H7 (cell line): Measurements from ENCODE around the gene ZNF408. TPM values are rescaled to one million over a fixed set of nuclear protein-coding genes. Genes with fewer than 3 reads are reported as not detected.

Experiments
- DNase-seq: peaks from one replicate; pipeline ENCODE4 v3.0.0; 2012
- H3K27me3 ChIP-seq: 2 replicates; pipeline ENCODE4 v1.6.0; 2011; ENCODE audit warnings: mild to moderate bottlenecking, low read length; ENCODE audit not compliant: control insufficient read depth, insufficient read depth
- H3K36me3 ChIP-seq: replicated peaks from 2 replicates; pipeline ENCODE4 v1.5.1; 2011; ENCODE audit warnings: low read length; ENCODE audit not compliant: control insufficient read depth, insufficient read depth
- H3K4me3 ChIP-seq: 2 replicates; pipeline ENCODE4 v1.5.1; 2011; ENCODE audit warnings: low read depth, mild to moderate bottlenecking, control low read depth, low read length, moderate library complexity; ENCODE audit not compliant: insufficient read depth
- total RNA-seq: library from RNA; depleted of rRNA; stranded (reverse); fragments of >200 nt; shearing (Covaris generic); gene quantifications from 2 replicates; pipeline ENCODE4 v1.2.3, GENCODE V29; 2014

ZNF408 gene
- total RNA-seq, 1 experiment from 2014 or later: 20.6 TPM

DNA sequence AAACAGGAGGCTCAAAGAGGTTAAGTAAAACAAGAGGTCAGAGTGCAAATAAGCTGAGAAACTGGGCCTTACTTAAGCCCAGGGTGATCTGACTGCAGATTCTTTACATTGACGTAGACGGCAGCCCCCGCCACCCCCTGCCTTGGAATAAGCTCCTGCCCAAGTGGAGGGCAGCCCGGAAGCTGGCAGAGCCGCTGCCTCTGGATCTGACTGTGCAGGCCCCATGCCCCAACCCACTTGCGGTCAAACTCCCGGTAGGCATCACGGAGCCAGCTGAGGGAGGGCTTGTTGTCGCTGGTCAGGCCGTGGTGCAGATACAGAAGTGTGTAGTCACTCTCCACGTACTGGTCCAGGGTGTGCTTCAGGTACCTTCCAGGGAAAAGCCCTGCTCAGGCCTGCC, 19.0 kb upstream of the ZNF408 start:
- H3K4me3 ChIP-seq: no peak overlapping the region
- H3K36me3 ChIP-seq: peaks cover 4% of the 10 kb centered on the region
- H3K27me3 ChIP-seq: no peaks in the 10 kb centered on the region
- no peak for DNase-seq

DNA sequence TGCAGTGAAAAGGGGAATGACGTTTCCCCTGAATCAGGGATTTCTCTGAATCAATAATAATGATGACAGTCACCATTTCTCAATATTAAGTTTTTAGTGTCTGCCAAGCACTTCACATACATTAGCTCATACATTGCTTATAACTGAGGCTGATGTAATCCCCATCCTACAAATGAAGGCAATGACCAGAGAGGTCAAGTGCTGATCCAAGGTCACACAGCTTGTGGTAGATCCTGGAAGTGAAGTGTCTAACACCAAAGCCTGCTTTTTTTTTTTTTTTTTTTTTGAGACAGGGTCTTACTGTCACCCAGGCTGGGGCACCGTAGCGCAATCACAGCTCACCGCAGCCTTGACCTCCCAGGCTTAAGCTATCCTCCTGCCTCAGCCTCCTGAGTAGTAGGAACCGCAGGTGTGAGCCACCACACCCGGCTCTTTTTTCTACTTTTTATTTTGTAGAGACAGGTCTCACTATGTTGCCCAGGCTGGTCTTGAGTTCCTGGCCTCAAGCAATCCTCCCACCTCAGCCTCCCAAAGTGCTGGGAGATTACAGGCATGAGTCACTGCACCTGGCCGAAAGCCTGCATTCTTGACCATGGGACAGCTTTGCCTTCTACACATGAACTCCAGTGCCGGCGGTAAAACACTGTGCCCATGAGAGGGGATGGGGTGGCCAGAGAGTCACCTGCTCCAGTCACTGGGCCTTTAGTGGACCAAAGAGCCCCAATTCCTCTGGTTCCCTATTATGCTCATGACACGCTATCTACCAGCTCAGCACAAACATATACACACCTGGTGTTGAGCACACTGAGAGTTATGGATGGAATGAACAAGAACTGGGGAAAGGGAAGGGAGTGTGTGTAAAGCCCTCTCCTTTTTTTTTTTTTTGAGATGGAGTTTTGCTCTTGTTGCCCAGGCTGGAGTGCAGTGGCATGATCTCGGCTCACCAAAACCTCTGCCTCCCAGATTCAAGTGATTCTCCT, 17.8 kb upstream of the ZNF408 start:
- H3K36me3 ChIP-seq: peaks cover 4% of the 10 kb centered on the region
- DNase-seq: no peak
- no peaks in the 10 kb centered on the region for H3K27me3 ChIP-seq

DNA sequence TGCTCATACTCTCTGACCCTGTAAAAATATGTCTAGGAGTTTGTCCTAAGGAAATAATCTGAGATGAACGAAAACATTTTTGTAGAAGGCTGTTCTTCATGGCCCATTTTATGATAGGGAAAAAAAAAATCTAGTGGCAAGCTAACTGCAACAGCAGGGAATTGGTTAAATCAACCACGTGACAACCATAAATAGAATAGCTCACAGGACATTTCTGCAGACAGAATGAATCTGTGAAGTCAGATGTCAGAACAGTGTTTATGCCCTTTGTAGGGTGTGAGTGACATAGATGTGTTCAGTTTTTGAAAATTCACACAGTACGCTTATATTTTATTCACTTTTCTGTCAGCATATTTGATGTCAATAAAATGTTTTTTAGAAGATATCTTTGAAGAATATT, 16.5 kb upstream of the ZNF408 start:
- Histone ChIP-seq H3K36me3 (peaks cover 1% of the 10 kb centered on the region), H3K4me3 (no peak overlapping the region), H3K27me3 (no peaks in the 10 kb centered on the region)
- no peak for DNase-seq

More for the DNA sequence above, 17.8 kb upstream of the ZNF408 start:
- no peak overlapping the region for H3K4me3 ChIP-seq

DNA sequence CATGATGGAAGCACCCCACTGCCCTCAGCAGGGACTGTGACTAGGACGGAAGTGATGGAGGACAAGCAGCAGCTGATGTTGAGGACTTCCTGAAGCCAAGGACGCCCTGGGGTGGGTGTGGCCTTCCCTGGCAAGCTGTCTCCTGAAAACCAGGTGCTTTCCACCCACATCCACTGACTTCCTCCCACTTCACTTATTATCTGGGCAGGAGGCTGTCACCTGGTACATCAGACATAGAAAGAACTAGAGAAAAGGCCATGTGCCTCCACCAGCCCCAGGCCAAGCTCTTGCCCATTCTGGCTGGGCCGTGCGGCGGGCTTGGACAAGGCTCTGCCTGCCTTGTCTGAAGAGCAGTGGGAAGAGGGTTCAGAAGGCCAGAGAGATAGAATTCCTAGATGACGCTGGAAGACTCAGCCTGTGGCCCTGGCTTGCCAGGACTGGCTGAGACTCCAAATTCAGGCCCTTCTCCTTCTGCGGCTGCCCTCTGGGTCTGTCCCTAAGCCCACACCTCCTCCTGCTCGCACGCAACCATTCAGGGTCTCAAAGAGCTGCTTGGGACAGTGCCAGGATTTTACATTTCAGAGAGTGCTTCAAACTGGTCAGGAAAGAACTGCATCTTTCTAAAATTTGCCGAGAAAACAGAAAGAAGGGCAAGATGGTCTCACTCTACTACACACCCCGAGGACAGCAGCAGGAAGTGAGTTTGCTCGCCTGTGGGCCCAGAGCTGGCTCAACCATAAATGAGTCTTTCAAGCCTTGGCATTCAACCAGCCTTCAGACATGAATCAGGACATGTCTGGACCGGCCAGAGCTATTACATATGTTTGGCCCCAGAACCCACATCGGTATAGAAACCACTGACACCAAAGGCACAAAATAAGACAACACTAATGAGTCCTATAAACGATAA, 13.7 kb upstream of the ZNF408 start:
- Histone ChIP-seq H3K36me3 (peaks cover 1% of the 10 kb centered on the region), H3K27me3 (no peaks in the 10 kb centered on the region), H3K4me3 (no peak overlapping the region)
- no peak for DNase-seq

DNA sequence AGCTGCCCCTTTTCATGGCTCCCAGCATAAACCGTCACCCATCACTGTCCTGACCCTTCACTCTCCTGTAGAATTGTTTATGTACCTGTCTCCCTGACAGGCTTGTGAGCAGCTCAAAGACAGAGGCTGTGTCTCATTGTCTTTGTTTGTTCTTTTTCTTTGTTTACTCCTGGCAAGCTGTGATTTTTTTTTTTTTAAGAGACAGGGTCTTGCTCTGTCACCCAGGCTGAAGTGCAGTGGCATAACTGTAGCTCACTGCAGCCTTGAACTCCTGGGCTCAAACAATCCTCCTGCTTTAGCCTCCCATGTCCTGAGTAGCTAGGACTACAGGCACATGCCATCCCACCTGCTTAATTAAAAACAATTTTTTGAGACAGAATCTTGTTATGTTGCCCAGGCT, 10.1 kb upstream of the ZNF408 start:
- Histone ChIP-seq H3K4me3 (no peak overlapping the region), H3K36me3 (peaks cover 4% of the 10 kb centered on the region), H3K27me3 (no peaks in the 10 kb centered on the region)
- DNase-seq: no peak

DNA sequence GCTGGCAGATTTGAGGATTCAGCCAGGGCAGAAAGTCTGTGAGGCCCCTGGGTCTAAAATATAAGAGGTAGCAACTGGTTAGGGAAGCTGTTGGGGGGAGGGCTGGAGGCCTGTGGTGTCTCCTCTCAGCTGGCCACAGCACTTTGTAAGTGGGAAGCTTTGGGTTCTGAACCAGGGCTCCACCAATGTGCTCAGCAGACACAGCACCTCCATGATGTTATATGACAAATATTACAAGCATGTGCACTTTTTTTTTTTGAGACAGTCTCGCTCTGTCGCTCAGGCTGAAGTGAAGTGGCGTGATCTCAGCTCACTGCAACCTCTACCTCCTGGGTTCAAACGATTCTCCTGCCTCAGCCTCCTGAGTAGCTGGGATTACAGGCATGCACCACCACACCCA, 8.4 kb upstream of the ZNF408 start:
- Histone ChIP-seq H3K4me3 (no peak overlapping the region), H3K27me3 (no peaks in the 10 kb centered on the region), H3K36me3 (peaks cover 2% of the 10 kb centered on the region)
- no peak for DNase-seq

DNA sequence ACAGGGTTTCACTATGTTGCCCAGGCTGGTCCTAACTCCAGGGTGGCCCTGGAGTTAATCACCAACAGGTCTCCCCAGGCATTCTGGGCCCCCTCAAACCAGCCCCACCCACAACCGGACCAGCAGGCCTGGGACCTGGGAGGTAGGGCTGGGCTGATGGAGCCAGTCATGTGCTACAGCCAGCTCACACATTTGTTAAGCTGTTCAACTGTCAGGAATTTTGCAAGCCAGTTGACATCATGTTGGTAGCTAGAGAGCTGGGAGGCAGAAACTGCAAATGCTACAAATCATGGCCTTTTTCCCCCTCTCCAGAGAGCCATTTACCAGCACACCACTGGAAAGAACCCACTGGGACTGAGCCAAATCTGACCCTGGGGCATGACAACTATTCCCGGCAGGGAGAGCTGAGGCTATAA, 7.2 kb upstream of the ZNF408 start:
- peaks cover 2% of the 10 kb centered on the region for H3K36me3 ChIP-seq
- H3K4me3 ChIP-seq: no peak overlapping the region
- no peaks in the 10 kb centered on the region for H3K27me3 ChIP-seq
- no peak for DNase-seq

DNA sequence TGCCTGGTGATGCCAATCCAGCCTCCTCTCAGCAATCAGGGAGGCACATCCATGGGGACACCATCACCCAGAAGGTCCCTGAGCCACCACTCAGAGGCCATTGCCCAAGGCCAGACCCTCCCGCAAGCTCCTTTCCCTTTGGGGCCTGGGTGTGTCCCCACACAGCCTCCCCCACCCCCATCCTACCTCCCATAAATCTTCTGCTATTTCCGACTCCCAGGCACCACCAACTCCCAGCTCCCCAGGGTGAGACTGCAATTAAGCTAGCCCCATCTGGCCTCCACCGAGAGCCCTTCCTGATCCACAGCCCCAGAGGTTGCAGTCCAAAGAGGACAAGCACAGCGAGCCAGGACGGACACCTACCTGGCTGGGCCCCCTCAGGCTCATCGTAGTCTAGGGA, 6.8 kb upstream of the ZNF408 start:
- no peak for DNase-seq
- Histone ChIP-seq H3K36me3 (peaks cover 2% of the 10 kb centered on the region), H3K27me3 (no peaks in the 10 kb centered on the region), H3K4me3 (no peak overlapping the region)

DNA sequence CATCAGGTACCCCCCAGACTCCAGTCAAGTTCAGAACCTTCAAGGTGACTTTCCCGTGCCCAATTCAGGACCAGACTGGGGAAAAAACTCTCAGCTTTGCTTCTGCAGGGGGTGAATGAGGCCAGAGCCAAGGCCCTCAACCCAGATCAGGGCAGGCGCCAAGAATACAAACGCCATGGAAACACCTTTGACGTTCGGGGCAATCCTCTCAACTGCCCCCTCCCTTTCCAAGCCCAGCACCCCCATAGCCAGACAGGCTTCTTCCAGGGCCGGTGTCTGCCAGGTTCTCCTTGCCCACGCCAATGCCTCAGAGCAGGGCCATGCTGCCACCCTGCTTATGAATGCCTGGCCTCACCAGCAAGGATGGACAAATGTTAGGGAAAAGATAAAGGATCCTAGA, 6.2 kb upstream of the ZNF408 start:
- DNase-seq: no peak
- no peaks in the 10 kb centered on the region for H3K27me3 ChIP-seq
- H3K36me3 ChIP-seq: peaks cover 2% of the 10 kb centered on the region
- H3K4me3 ChIP-seq: no peak overlapping the region

DNA sequence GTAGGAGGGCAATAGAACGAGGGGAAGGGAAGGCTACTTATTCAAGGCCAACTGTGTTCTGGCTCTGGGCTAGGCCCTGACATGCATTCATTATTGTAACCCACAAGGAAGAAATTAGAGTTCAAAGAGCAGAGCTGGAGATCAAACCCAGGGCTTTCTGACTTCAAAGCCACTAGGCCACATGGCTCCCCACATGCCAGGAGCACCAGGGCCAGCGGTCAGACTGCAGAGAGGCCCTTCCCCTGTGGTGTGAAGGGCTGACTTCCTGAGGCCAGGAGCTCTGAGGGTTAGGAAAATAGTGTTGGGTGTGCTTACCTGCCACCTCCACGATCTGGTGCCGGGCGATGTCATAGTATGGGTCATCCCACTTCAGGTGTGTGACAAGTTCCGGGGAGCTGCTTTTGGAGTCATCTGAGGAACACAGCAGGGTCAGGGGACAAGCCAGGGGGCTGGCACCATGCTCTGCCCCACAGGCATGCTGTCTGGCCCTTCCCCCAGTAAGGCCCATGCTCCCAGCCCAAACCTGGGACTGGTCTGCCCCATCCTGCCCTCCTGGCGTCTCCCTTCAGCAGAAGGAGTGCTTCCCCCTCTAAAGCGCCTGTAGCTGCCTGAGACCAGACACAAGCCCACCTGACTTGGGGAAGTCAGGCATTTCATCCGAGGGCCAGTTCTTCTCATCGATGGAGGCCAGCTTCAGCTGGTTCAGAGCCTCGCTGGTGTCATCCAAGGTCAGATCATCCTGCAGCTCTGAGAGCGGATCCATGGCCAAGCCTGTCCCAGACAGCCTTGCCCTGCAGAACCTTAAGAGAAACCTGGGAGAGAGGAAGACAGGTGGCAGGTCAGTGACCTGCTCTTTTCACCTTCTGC, 5.3 kb upstream of the ZNF408 start:
- DNase-seq: no peak
- no peak overlapping the region for H3K4me3 ChIP-seq
- no peaks in the 10 kb centered on the region for H3K27me3 ChIP-seq
- H3K36me3 ChIP-seq: peaks cover 2% of the 10 kb centered on the region

DNA sequence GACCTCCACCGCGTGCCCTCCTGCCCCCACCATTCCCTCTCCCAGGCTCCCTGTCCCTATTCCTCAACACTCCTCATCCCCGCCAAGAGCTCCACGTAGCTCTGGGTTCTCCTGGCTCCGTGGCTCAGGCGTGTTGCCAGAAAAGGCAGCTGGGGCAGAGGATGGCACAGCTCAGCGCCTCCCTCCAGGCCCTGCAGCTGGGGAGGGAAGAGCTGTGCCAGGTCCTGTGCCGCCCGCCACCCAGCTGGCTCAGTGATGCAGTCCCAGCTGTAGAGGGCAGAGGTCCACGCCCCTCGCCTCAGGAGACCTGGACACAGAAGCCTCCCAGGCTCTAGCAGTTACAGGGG, 4.6 kb upstream of the ZNF408 start:
- no peak for DNase-seq
- H3K4me3 ChIP-seq: no peak overlapping the region
- H3K36me3 ChIP-seq: peaks cover 2% of the 10 kb centered on the region
- no peaks in the 10 kb centered on the region for H3K27me3 ChIP-seq

DNA sequence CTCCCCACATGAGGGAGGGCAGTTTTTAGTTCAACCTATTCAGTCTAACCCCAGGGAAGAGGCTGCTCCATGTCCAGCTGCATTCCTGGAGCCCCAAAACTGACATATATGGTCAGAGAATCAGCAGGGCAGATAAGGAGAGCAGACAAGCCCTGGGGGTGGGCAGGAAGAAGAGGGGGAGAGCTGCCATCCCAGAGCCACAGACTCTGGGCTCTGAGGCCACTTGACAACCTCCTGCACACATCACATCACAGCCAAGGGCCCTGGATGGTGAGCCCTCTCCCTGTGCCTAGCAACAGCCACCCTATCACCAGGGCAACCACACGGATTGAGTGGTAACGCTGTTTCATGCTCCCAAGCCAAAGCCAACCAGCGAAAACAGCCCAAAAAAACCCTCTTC, 3.5 kb upstream of the ZNF408 start:
- H3K36me3 ChIP-seq: peaks cover 3% of the 10 kb centered on the region
- H3K4me3 ChIP-seq: no peak overlapping the region
- no peak for DNase-seq
- no peaks in the 10 kb centered on the region for H3K27me3 ChIP-seq

DNA sequence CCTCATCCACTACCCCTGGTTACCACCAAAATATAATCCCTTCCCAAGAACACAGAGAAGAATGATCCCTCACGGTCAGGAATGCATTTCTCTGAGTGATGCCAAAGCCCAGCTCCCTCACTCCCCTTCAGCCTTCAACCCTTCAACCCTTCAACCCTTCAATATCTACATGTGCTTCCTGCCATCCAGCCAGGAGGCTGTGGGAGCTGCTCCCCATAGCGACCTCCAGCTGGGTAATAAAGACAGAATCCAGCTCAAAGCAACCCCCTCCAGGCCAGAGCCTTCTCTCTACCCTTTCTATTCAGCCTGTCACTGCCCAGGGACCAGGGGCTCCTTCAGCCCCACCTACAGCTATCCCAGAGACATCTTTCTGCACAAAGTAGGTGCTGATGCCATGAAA, 3.1 kb upstream of the ZNF408 start:
- peaks cover 7% of the 10 kb centered on the region for H3K36me3 ChIP-seq
- no peaks in the 10 kb centered on the region for H3K27me3 ChIP-seq
- DNase-seq: no peak
- H3K4me3 ChIP-seq: no peak overlapping the region

DNA sequence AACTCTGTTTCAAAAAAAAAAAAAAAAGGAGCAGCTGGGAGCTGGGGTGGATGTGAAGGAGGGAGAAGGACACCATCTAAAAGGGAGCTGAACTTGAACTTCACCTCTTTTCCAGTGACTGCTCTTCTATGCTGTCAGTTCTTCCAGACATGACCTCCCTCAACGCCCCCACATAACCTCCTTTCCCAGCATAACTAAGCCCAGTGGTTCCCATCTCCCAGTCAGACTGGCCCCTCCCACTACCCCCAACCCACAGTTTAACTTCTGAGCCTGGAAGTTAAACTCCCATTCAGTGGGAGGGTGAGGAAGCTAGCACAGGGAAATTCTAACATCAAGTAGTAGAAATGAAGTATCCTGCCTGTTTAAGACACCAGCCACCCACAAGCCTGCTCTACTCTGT, 2.2 kb upstream of the ZNF408 start:
- no peak for DNase-seq
- Histone ChIP-seq H3K36me3 (peaks cover 12% of the 10 kb centered on the region), H3K27me3 (no peaks in the 10 kb centered on the region), H3K4me3 (no peak overlapping the region)
